ENCODE results near the gene DPH2.

The DPH2 gene

DNA sequence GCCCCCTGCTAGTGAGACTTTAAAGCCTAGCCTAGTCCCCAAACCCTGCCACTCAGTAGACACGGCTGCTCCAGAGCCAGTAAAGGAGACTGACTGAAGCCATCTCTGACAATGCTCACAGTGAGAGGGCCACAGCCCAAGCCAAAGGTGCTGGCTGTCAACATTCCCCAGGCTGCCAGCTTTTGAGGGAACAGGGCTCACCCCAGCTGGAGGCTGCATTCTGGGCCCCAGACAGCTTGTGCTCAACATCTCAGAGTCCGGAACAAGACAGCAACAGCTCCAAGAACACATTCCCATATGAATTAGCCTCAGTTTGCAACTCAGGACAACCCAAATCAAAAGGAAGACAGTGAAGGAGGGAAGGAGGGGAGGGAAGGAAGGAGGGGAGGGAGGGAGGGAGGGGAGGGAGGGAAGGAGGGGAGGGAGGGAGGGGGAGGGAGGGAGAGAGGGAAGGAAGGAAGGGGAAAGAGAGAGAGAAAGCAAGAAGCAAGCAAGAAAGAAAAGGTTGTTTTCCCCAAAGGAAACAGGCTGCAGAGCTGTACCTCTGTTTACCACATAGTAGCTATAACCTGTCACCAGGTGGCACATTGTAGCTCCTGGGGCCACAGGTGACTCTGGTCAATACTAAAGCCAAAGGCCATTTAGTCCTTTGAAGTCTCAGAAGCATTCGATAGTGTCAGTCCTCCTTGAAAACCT is 30.8 kb upstream of the DPH2 start:
- DNase-seq, result no peak

DNA sequence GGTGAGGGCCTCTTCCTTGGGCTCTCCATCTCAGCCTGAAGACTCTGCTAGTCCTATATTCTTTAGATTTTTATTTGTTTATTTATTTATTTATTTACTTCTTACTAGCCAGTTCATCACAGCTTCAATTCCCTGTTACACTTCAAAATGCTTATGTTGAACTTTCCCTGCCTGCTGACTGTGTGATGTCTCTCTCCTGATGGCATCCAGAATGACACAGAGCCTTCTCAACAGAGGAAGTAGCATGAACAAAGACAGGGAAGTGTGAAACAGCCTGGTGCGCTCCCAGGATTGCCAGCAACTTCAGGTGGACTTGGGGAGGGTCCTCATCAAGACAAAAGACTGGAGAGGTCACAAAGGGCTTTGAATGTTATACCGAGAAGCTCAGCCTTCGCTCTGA is 27.4 kb upstream of the DPH2 start:
- DNase-seq (no peak), ATAC-seq (ENCODE audit: insufficient read depth, low read depth) (no peak)
- H3K27ac ChIP-seq (ENCODE audit: low read length), result no peak overlapping the region
- TF ChIP-seq, protein P1, sequence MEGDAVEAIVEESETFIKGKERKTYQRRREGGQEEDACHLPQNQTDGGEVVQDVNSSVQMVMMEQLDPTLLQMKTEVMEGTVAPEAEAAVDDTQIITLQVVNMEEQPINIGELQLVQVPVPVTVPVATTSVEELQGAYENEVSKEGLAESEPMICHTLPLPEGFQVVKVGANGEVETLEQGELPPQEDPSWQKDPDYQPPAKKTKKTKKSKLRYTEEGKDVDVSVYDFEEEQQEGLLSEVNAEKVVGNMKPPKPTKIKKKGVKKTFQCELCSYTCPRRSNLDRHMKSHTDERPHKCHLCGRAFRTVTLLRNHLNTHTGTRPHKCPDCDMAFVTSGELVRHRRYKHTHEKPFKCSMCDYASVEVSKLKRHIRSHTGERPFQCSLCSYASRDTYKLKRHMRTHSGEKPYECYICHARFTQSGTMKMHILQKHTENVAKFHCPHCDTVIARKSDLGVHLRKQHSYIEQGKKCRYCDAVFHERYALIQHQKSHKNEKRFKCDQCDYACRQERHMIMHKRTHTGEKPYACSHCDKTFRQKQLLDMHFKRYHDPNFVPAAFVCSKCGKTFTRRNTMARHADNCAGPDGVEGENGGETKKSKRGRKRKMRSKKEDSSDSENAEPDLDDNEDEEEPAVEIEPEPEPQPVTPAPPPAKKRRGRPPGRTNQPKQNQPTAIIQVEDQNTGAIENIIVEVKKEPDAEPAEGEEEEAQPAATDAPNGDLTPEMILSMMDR (IDR thresholded peaks at IDR 0.05; ENCODE audit: borderline replicate concordance, extremely low read depth, low read length, poor library complexity, severe bottlenecking), result no peak
- no peak for TF ChIP-seq EZH2 (IDR thresholded peaks at IDR 0.05; ENCODE audit: borderline replicate concordance, low read depth, low read length, severe bottlenecking)
- H2AFZ ChIP-seq (ENCODE audit: low read depth, low read length), result no peak overlapping the region
- no peaks in the 10 kb centered on the region for H4K20me1 ChIP-seq (ENCODE audit: insufficient read depth, low read length)
- H3K4me1 ChIP-seq (ENCODE audit: insufficient read depth, low read length), result peaks cover 23% of the 10 kb centered on the region
- no peaks in the 10 kb centered on the region for H3K9me3 ChIP-seq (ENCODE audit: insufficient read depth, low read length, severe bottlenecking)
- no peaks in the 10 kb centered on the region; the same call in 1 of the 2 replicates for H3K36me3 ChIP-seq (ENCODE audit: insufficient read depth, low read length)
- H3K27me3 ChIP-seq (ENCODE audit: insufficient read depth, low read length, poor library complexity), result no peaks in the 10 kb centered on the region
- H3K79me2 ChIP-seq (ENCODE audit: insufficient read depth, low read length), result peaks cover 26% of the 10 kb centered on the region
- no peak overlapping the region for H3K4me3 ChIP-seq (ENCODE audit: low read depth in 1 of 2, low read length in 2 of 2)
- H3K4me2 ChIP-seq (ENCODE audit: insufficient read depth, low read length), result no peak overlapping the region
- H3K9ac ChIP-seq (ENCODE audit: low read depth, low read length), result no peak overlapping the region

More for the DNA sequence above, 30.8 kb upstream of the DPH2 start:
- Histone ChIP-seq H3K27ac (ENCODE audit: low read length) (no peak overlapping the region), H3K4me1 (ENCODE audit: insufficient read depth, low read length) (no peaks in the 10 kb centered on the region), H3K4me2 (ENCODE audit: insufficient read depth, low read length) (no peak overlapping the region), H3K79me2 (ENCODE audit: insufficient read depth, low read length) (no peaks in the 10 kb centered on the region), H3K4me3 (ENCODE audit: low read depth in 1 of 2, low read length in 2 of 2) (no peak overlapping the region), H3K27me3 (ENCODE audit: insufficient read depth, low read length, poor library complexity) (no peaks in the 10 kb centered on the region), H3K36me3 (ENCODE audit: insufficient read depth, low read length) (no peaks in the 10 kb centered on the region), H3K9ac (ENCODE audit: low read depth, low read length) (no peak overlapping the region), H4K20me1 (ENCODE audit: insufficient read depth, low read length) (no peaks in the 10 kb centered on the region), H3K9me3 (ENCODE audit: insufficient read depth, low read length, severe bottlenecking) (no peaks in the 10 kb centered on the region), H2AFZ (ENCODE audit: low read depth, low read length) (no peak overlapping the region)
- TF ChIP-seq, protein P1 (IDR thresholded peaks at IDR 0.05; ENCODE audit: borderline replicate concordance, extremely low read depth, low read length, poor library complexity, severe bottlenecking), result no peak
- no peak for TF ChIP-seq EZH2 (IDR thresholded peaks at IDR 0.05; ENCODE audit: borderline replicate concordance, low read depth, low read length, severe bottlenecking)
- no peak for ATAC-seq (ENCODE audit: insufficient read depth, low read depth)

GRCh38 chr1:43944860-43945259 is 24.9 kb upstream of the DPH2 start:
- DNase-seq, result no peak
- TF ChIP-seq EZH2 (IDR thresholded peaks at IDR 0.05; ENCODE audit: borderline replicate concordance, low read depth, low read length, severe bottlenecking), result no peak
- TF ChIP-seq, protein P1 (IDR thresholded peaks at IDR 0.05; ENCODE audit: borderline replicate concordance, extremely low read depth, low read length, poor library complexity, severe bottlenecking), result no peak
- Histone ChIP-seq H3K9ac (ENCODE audit: low read depth, low read length) (no peak overlapping the region), H3K27ac (ENCODE audit: low read length) (no peak overlapping the region), H3K4me3 (ENCODE audit: low read depth in 1 of 2, low read length in 2 of 2) (peak overlapping the region in 1 of 2 experiments; percentile 5; a peak in 1 of 4 replicates), H4K20me1 (ENCODE audit: insufficient read depth, low read length) (peaks cover 16% of the 10 kb centered on the region), H3K9me3 (ENCODE audit: insufficient read depth, low read length, severe bottlenecking) (no peaks in the 10 kb centered on the region), H3K4me1 (ENCODE audit: insufficient read depth, low read length) (peaks cover 39% of the 10 kb centered on the region), H3K36me3 (ENCODE audit: insufficient read depth, low read length) (peaks cover 10% of the 10 kb centered on the region), H3K4me2 (ENCODE audit: insufficient read depth, low read length) (peak overlapping the region; percentile 98; the same call in 1 of the 2 replicates), H3K79me2 (ENCODE audit: insufficient read depth, low read length) (peaks cover 41% of the 10 kb centered on the region), H3K27me3 (ENCODE audit: insufficient read depth, low read length, poor library complexity) (no peaks in the 10 kb centered on the region), H2AFZ (ENCODE audit: low read depth, low read length) (no peak overlapping the region)
- ATAC-seq (ENCODE audit: insufficient read depth, low read depth), result no peak

Measured in DND-41 (cell line).